GM21447 (cell line): ENCODE results near the gene TTBK2.
"Not testable (repeated sequence)": the region's sequence is repeated elsewhere in the genome, so short reads cannot be mapped to it uniquely, and the experiment has no call there.

ENCODE experiments used
- ATAC-seq: cut with Tn5 transposase; IDR thresholded peaks from one replicate; pipeline ENCODE4 v1.9.1; 2021; ENCODE audit not compliant: unreplicated experiment

The TTBK2 gene

DNA sequence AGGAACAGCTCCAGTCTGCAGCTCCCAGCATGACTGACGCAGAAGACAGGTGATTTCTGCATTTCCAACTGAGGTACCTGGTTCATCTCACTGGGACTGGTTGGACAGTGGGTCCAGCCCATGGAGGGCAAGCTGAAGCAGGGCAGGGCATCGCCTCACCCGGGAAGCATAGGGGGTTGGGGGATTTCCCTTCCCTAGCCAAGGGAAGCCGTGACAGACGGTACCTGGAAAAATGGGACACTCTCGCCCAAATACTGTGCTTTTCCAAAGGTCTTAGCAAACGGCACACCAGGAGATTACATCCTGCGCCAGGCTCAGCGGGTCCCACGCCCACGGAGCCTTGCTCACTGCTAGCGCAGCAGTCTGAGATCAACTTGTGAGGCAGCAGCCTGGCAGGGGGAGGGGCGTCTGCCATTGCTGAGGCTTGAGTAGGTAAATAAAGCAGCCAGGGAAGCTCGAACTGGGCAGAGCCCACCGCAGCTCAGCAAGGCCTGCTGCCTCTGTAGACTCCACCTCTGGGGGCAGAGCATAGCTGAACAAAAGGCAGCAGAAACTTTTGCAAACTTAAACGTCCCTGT lies 156.3 kb downstream of the TTBK2 start:
- not testable (repeated sequence) for ATAC-seq

DNA sequence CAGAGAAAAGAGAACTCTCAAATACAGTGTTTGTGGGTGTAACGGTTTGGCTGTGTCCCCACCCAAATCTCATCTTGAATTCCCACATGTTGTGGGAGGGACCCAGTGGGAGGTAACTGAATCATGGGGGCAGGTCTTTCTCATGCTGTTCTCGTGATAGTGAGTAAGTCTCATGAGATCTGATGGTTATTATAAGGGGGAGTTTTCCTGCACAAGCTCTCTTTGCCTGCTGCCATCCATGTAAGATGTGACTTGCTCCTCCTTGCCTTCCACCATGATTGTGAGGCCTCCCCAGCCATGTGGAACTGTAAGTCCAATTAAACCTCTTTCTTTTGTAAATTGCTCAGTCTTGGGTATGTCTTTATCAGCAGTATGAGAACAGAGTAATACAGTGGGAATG lies 158.8 kb downstream of the TTBK2 start:
- not testable (repeated sequence) for ATAC-seq

DNA sequence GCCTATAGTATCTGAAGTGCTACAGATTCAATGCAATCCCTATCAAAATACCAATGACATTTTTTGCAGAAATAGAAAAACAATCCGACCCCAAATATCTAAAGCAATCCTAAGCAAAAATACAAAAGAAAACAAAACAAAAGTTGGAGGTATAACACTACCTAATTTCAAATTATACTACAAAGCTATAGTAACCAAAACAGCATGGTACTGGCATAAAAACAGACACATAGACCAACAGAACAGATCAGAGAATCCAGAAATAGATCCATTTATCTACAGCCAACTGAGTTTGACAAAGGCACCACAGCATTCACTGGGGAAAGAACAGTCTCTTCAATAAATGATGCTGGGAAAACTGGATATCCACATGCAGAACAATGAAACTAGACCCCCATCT lies 159.8 kb downstream of the TTBK2 start:
- no peak for ATAC-seq

DNA sequence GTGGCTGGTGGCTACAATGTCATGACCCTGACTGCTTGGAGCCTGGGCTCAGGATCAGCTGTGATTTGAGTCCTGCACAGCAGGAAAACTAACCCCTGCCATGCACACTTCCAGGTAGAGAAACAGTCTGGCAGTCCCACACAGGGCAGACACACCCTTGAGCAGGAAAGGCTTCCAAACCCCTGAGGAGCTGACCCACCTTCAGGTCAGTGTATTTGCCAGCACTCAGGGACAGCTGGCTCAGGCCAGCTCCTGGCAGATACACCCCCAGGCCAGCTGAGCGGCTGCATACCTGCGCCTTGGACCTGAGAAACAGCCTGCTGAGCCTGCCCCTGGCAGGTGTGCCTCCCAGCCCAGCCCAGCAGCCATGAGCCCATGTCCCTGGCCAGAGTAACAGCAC lies 161.5 kb downstream of the TTBK2 start:
- no peak for ATAC-seq

DNA sequence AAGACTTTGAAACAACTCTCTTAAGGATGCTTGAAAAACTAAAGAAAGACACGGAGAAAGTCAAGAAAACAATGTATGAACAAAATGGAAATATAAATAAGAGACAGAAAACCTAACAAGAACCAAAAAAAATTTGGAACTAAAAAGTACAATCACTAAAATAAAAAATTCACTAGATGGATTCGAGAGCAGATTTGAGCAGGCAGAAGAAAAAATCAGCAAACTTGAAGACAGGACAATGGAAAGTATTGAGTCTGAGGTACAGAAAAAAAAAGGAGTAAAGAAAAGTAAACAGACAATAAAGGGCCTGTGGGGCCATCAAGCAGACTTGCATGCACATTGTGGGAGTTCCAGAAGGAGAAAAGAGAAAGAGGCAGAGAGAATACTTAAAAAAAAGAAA lies 170.3 kb downstream of the TTBK2 start:
- ATAC-seq, result no peak

DNA sequence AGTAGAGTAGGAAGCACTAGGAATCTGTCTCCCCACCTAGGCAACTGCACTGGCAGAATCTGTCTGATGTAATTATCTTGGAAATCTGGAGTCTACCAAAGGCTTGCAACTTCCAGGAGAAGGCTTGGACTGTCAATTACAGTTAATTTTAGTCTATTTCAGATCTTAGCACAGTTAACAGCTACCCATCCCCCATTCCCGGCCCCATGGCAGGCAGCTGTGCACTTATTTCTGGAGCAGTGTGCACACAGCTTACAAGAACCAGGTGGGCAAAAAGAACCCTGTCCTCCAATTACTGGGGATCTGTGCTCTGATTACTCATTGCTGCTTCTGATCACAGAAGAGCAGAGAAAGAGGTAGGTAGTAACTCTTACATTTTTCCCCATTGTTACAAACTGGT lies 171.3 kb downstream of the TTBK2 start:
- ATAC-seq, result no peak

DNA sequence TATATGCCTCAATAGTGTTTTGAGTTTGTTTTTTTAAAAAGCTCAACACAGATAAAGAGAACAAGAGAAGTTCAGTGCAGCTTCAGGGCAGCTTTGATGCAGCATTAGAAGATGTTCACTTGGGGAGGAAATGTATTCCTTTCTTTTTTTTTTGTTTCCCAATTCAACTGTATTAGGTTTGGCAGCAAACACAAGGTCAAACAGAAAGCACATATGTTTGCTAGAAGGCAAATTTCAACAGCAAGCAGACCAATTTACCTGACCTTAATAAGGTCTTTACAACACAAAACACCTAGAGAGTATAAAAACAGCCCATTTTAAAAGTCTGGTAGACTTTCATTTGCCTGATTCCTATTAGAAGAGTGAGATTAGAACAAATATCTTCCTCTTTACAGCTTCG lies 176.4 kb downstream of the TTBK2 start:
- ATAC-seq, result no peak

DNA sequence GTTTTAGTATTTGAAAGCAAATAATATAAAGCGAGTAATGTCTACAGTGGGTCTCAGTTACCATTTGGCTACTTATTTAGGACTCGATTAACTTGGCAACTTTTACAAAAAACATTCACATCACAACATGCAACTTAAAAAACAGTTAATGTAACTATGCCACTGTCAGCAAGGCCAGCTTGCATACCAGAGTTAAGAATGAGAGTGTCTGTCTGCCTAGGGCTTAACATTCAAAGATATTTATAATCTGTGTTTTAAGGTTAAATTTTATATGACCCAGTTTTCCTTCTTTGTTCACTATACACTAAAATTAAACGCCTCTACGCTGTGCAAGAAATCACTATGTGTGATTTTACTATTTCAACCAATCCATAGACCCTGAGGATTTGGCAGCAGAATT lies 178.4 kb downstream of the TTBK2 start:
- no peak for ATAC-seq

DNA sequence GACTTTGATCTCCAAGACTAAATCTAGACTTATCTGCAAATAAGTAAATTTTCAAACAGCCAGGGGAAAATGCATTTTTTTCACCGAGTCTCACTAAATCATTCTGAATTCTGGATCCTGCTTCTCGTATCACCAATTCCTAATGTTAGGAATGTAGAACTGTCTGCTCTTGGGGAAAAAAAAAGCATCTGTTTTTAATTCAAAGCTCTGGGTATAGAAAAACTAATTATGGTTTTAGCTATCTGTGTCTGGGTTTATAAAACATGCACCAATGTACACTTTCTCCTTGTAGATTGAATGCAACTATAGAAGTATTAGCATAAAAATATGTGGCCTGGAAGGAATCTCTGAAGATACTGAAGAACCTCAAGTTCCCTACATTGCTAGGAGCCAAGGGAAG lies 178.9 kb downstream of the TTBK2 start:
- no peak for ATAC-seq

DNA sequence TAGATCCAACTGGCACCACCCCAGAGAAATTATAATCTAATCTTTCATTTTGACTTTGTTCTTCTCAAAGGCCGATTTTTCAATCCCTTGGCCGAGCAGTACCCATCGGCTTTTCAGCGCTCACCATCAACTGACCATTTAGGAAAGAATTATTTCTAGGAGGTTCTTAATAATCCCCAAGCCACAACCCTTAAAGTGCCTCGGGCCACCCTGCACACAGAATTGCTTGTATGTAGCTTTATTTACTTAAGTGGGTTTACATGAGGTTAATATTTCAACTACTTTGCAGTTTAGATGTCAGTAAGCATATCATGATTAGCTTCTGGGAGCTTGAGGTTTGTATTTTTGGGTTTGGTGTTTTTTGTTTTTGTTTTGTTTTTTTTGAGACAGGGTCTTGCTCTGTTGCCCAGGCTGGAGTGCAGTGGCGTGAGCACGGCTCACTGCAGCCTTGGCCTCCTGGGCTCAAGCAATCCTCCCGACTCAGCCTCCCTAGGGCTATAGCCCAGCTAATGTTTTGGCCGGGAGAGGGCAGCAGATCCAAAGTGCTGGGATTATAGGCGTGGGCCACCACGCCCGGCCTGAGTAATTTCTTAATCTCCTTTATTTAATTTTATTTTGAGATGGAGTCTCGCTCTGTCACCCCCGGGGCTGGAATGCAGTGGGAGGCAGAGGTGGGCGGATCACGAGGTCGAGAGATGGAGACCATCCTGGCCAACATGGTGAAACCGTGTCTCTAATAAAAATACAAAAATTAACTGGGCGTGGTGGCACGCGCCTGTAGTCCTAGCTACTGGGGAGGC lies 182.8 kb downstream of the TTBK2 start:
- ATAC-seq, result no peak

DNA sequence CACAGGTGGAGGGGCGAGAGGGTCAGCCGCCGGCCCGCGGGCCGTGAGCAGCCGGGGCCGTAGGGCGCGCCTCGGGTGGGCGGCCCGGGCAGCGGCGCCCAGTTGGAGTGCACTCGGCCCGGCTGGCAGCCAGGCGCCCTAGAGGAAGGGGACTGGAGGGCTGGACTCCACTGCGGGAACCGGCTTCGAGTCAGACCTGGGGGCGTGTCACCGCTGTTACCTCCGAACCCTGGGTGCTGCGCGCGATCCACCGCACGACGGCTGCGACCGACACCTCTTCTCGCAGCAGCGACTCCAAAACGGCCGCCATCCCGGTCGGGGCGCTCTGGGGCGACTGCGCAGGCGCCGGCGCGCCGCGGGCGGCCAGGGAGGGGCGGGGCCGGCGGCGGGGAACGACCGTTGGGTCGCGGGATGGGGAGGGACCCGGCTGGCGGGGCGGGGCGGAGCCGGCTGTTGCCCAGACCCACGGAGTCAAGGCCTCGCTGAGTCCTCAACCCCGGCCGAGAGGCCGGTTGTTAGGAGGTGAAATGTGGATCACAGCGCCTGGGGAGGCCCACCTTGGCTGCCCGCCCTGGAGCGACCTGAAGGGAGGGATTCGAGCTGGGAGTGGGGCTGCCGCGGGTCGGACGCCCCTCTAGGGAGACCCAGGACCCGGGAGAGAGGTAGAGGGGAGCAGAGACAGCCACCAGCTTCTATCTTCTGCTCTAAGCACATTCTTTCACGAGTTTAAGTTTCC lies 183.6 kb downstream of the TTBK2 start, which contains the start of gene CDAN1:
Gene CDAN1, minus strand, starts transcription at position 336 of the 736 bp plus-strand sequence. Its CDS starts 26 bp downstream, at position 310.
- peak; percentile 75 for ATAC-seq

DNA sequence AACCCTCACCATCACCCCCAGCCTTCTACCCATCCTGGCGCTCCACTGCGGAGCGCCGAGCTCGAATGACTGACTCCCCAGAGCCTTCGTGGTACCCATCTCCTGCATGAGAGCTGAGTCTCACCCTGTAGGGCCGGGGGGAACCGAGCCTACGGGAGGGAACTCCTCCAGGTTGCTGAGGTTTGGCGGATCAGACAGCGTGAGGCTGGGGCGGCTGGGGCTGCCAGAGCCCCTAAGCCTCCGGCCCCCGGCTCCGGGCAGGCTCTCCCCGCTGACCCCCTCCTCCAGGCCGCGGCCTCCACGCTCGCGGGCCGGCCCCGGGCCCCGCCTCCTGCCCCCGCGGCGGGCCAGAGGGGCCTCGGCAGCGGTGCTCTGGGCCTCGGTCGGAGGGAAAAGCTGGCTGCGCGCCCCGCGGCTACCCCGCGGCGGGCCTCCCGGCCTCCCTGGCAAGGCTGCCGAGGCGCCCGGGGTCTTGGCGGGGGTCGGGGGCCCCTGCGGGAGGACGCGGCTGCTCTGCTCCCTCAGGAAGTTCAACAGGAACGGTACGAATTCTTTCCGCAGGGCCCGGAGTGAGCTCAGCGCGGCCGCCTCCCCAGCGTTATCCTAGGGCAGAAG lies 184.3 kb downstream of the TTBK2 start:
- ATAC-seq, result peak; percentile 34

DNA sequence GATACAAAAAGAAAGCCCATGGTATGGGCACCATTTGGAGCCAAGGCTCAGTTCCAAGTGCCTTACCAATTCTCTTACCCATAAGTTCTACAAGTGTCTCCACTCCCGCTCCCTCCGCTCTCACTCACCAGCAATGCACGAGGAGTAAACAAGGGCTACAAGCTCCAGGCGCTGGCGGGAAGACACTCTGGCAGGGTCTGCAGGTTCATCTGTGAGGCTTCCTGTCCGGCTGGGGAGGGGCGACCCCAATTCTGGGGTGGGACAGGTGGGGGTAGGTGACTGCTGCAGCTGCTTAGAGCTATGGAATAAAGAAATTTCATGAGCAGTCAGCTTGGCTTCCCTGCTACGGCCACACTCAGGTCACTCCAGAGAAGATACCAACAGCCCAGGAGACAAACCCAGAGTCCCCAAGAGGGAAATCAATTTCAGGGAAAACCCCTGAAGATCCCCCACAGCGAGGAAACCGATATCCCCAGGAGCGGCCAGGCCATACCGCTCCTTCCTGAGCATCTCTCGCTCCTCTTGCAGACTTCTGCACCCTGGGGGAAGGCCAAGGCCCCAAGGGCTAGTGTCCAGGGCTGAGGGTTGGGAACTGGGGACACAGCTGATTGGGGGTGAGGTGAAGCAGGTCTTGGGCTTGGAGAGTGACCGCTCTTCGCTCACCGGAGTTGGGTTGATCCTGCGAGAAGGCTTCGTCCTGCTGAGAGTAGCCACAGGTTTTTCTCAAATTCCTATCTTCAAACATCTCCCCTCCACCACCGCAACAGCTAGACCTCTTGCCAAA lies 185.0 kb downstream of the TTBK2 start:
- ATAC-seq, result no peak

DNA sequence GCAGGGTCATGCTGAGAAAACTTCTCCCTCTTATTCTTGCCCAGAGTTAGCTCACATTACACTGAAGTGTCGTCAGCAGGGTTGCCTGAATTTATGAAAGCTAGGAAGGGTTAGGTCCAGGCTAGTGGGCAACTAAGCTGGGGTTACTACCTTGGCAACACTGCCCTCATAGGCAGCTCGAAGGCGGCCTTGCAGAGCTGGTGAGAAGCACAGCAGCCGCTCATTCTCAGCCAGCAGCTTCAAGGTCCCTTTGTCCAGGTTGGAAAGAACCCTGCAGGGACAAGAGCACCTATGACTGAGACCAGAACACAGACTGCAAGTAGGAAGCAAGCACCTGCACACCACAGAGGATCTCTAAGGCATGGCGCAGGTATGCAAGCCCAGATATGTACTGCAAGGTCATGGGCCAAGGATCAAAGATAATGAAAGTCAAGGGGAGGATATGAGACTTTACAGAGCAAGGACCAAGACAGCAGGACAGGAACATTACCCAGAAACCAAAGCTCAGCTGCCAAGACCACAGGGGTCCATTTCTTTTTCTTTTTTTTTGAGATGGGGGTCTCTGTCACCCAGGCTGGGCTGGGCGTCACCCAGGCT lies 186.4 kb downstream of the TTBK2 start:
- no peak for ATAC-seq

DNA sequence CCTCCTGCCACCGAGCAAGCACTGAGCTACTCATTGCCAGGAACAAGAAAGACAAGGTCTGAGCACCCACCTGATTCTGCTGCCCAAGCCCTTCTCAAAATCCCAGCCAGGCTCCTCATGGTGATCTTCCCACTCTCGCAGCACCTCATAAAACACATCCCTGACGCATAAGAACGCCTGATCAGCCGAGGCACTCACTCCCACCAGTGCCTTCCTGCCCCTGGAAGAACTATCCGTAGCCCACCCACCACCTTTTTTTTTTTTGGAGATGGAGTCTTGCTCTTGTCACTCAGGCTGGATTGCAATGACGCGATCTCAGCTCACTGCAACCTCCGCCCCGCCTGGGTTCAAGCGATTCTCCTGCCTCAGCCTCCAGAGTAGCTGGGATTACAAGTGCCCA lies 187.6 kb downstream of the TTBK2 start:
- no peak for ATAC-seq

DNA sequence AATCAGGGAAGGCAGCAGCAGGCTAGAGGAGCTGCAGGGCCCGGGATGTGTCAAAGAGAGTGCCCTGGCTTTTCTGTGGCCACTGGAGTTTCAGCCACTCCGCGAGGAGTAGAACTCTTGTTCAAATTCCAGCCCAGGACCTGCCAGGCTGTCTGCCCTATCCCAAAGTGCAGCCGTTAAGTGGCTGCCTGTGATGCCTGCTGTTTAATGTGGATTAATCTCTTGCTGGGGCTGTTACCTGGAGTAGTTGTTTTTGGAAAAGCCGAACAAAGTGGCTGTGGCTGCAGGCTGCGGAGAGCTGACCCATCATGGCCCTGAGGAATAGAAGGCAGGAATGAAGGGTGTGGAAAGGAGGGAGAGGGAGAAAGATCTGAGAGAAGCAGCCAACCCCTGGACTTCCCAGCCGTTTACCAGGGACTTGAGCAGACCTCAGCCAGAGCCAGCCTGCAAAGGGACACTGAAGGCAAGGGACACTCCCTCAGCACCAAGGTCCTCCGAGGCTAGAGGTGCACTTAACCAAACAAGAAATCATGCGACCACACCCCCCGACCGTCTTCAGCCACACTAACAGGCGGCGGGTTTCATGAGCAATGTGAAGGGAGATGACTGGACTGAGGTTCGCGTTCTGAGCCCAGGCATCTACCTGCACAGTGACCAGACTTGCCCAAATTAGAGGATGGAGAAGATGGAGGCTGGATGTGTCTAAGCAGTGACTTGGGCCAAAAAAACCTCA lies 188.3 kb downstream of the TTBK2 start:
- ATAC-seq, result no peak

DNA sequence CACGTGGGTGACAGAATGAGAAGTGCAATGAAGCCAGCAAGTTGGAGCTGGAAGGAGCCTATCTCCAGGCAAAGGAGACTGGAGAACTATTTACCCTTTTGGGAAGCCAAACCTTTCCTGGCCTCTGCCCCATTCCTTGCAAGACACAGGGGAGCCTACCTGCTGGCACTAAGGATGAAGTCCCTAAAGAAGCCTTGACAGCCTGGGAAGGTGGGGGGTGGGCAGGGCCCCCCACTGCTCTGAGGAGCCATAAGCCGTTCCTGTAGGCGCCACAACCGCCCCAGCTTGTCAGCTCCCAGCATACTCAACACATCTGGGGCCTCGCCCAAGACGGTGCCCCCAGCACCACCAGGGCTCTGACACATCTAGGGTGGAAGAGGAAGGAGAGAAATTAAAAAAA lies 189.1 kb downstream of the TTBK2 start:
- ATAC-seq, result no peak

DNA sequence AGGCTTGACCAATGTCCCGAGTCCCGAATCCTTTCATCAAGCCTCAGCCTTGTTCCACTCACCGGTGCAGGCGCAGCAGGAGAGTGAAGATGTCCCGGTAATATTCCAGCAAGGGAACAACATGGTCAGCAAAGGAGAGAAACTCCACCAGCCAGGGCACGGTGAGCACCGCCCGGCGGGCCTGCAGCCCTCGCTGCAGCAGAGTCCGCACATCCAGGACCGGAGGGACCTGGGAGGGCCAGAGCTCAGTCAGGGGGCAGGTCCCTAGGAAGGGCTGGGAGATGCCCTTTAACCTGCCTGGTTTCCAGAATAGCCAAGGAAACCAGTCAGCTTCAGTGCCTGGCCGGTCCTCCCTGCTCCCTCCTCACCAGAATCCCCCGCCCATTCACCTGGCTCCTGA lies 190.0 kb downstream of the TTBK2 start:
- ATAC-seq, result no peak

DNA sequence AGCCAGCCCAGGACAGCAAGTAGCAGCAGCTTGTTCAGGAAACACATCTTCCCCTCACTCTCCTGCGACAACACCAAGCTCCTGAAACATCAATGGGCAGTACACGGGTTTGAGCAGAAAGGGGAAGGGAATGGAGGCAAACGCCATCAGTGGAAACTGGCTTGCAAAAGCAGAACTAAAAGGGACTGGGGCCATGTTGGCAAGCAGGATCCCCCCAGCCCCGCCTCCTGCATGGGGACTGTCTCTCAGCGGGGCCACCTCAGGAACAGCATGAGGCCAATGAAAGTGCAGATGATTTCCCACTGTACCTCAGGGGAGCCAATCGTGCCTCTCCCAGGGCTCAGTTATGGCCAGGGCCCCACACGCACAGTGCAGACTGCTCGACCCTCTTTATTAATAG lies 190.4 kb downstream of the TTBK2 start:
- ATAC-seq, result no peak

DNA sequence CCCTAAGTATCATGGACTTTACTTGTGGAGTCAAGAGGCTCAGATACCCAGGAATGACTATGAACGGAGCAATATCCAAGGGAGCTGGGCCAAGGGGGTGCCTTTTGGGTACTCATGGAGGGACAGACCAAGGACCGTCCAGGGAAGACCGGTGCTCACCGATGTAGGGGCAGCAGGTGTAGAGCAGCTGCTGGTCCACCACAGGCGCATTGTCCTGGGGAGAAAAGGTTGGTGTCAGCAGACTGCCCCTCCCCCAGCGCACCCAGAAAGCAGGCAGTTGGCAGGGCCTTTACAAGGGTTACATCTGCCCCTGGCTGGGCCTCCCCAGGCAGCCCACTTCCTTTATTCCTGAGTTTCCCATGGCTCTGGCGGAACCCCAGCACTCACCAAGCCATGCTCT lies 191.2 kb downstream of the TTBK2 start:
- ATAC-seq, result no peak
